Psoas muscle (tissue), 8 donors: ENCODE measurements around the gene MRPL36. TPM values are rescaled to one million over a fixed set of nuclear protein-coding genes. Genes with fewer than 3 reads are reported as not detected.

Experiments used
- ATAC-seq, 4 donors: fragments of 200-7000 bp; cut with Tn5 transposase; one replicate each; pipeline ENCODE4 v1.9.1; 2020; ENCODE audit warnings: moderate library complexity in 3 of 4, mild to moderate bottlenecking in 2 of 4
- DNase-seq, 2 donors: peaks; one replicate each; pipeline ENCODE4 v3.0.0-alpha.2; 2020
- H3K27ac ChIP-seq: fragments of 200-600 bp; one replicate; pipeline ENCODE4 v1.8.0; 2022
- H3K27me3 ChIP-seq, 3 donors: fragments of 200-600 bp in 1 of 3; one replicate each; pipeline versions ENCODE4 v1.6.1 to v1.8.0; 2013 to 2022; ENCODE audit warnings: low read length in 2 of 3, mild to moderate bottlenecking in 2 of 3, moderate library complexity in 1 of 3; ENCODE audit not compliant: insufficient read depth in 3 of 3
- H3K36me3 ChIP-seq, 2 donors: fragments of 200-600 bp in 1 of 2; one replicate each; pipeline versions ENCODE4 v1.6.1 to v1.8.0; 2013 to 2022; ENCODE audit warnings: low read depth in 1 of 2, mild to moderate bottlenecking in 1 of 2, moderate library complexity in 1 of 2; ENCODE audit not compliant: insufficient read depth in 1 of 2
- H3K4me1 ChIP-seq: fragments of 200-600 bp; one replicate; pipeline ENCODE4 v1.8.0; 2022
- H3K4me3 ChIP-seq: fragments of 200-600 bp; one replicate; pipeline ENCODE4 v1.8.0; 2022; ENCODE audit warnings: mild to moderate bottlenecking
- H3K9me3 ChIP-seq: fragments of 200-600 bp; one replicate; pipeline ENCODE4 v1.8.0; 2022
- WGBS, 3 donors: extraction: QIAGEN DNeasy Blood & Tissue Kit; methylation state at CpG; one replicate each; pipeline versions ENCODE4 v1.1.6 to v1.1.7; 2013; 5-methylcytosine and 5-hydroxymethylcytosine counted together
- intact Hi-C, 2 donors: fragments of 100-400 bp; cut with DNase I; formaldehyde crosslinking; loops; one replicate each; pipeline versions ENCODE4 v1.11.0 to v1.14.2; 2022
- polyA plus RNA-seq, 3 donors: library from polyadenylated mRNA; stranded (reverse); fragments of 200-250 nt; gene quantifications; one replicate each; pipeline ENCODE4 v1.2.3, GENCODE V29; 2013
- total RNA-seq, 4 donors: library from RNA; stranded (reverse); fragmentation: NEBNext Ultra II Directional in 2 of 4; extraction: Animal tissue kit (Norgen Biotek cat#: 25700) in 2 of 4; gene quantifications; one replicate each; pipeline versions ENCODE4 v1.2.1 to v1.2.4, GENCODE V29; 2021 to 2023
- TF ChIP-seq, protein P1 (sequence below): fragments of 200-600 bp; IDR thresholded peaks from one replicate; pipeline ENCODE4 v1.8.0; 2022; ENCODE audit warnings: antibody characterized with exemption
- donor health status: healthy with polysubstance abuse.
- donor health status: DM: no; HTN: no; CAD: no; lungs with moderate emphysema.
- donor health status: Bipolar disorder and iron deficiency.
- donor health status: healthy.
- donor health status: DM: yes; HTN: yes; CAD: no.
- donor health status: DM: no; HTN: no; CAD: no.
- donor health status: DM: no; HTN: no; CAD: no.
- donor health status: DM: yes; HTN: yes; CAD: no.

Gene MRPL36
- total and polyA plus RNA-seq, 7 donors = 61.6 to 216 (median 111) TPM

DNA sequence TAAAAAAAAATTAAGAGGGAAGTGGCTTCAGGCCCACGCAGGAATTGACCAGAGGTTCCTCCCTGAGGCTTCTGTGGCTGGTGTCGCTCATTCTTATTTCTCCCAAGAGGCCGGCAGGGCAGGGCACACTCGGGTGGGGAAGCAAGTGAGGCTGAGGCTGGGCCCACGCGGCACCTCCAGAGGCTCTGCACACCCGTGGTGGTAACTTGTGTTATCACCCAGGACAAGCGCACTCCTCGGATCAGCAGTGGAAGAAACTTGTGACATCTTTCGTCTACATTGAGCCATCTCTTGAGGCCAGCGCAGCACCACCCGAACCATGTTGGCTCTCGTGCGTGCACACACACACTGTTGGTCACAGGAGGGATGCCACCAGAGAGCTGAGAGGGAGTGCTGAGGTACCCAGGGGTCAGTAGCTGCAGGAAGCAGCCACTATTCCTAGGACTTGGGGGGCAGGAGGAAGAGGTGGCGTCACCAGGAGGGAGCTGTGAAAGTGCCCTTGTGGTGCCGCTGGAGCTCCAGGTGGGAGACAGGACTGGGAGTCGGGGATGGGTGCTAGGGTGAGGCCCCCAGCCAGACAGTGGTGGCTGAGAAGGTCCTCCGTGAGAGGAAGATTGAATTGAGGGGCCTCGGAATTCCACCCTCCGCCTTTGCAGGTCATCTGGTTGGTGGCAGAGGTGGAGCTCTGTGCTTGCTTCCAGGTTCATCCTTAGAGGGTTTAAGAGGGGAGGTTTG lies 8.0 kb upstream of the MRPL36 start:
- no peak overlapping the region for H3K4me3 ChIP-seq
- no peaks in the 10 kb centered on the region for H3K9me3 ChIP-seq
- H3K4me1 ChIP-seq = peaks cover 28% of the 10 kb centered on the region
- WGBS, 3 donors = 91 to 95% (median 94%) methylated on average over 20 of the region's 20 CpGs
- no peak overlapping the region for H3K27ac ChIP-seq
- H3K36me3 ChIP-seq = peaks cover 2 to 96% of the 10 kb centered on the region in 2 donors
- TF ChIP-seq, protein P1, sequence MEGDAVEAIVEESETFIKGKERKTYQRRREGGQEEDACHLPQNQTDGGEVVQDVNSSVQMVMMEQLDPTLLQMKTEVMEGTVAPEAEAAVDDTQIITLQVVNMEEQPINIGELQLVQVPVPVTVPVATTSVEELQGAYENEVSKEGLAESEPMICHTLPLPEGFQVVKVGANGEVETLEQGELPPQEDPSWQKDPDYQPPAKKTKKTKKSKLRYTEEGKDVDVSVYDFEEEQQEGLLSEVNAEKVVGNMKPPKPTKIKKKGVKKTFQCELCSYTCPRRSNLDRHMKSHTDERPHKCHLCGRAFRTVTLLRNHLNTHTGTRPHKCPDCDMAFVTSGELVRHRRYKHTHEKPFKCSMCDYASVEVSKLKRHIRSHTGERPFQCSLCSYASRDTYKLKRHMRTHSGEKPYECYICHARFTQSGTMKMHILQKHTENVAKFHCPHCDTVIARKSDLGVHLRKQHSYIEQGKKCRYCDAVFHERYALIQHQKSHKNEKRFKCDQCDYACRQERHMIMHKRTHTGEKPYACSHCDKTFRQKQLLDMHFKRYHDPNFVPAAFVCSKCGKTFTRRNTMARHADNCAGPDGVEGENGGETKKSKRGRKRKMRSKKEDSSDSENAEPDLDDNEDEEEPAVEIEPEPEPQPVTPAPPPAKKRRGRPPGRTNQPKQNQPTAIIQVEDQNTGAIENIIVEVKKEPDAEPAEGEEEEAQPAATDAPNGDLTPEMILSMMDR = no peak
- ATAC-seq (no peak), DNase-seq (no peak)
- intact Hi-C loops = loop anchor here in 1 of 2 donors (10.0 kb wide), 1 partner anchor 463 kb away; the partner anchor contains the start of gene CLPTM1L
- no peaks in the 10 kb centered on the region for H3K27me3 ChIP-seq

DNA sequence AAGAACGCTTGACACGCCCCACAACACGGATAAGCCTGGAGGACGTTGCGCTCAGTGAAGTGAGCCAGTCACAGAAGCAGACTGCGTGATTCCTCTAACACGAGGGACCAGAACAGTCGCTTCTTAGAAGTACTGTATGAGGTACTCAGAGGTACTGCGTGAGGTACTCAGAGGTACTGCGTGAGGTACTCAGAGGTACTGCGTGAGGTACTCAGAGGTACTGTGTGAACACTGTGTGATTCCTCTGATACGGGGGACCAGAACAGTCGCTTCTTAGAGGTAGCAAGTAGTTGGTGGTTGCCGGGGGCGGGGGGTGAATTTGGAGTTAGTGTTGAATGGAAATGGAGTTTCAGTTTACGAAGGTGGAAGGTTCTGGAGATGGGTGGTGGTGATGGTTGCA lies 7.3 kb upstream of the MRPL36 start:
- no peak overlapping the region for H3K27ac ChIP-seq
- H3K27me3 ChIP-seq = no peaks in the 10 kb centered on the region
- no peaks in the 10 kb centered on the region for H3K9me3 ChIP-seq
- TF ChIP-seq, protein P1 = no peak
- peaks cover 2 to 95% of the 10 kb centered on the region in 2 donors for H3K36me3 ChIP-seq
- intact Hi-C loops = loop anchor here (1.0 to 10.0 kb wide), 2 partner anchors 13 to 462 kb away; partner anchors contain the start of gene CLPTM1L (in 1 of the 2)
- WGBS, 3 donors = 89 to 94% (median 90%) methylated on average over 16 of the region's 16 CpGs
- ATAC-seq (no peak), DNase-seq (no peak)
- H3K4me3 ChIP-seq = no peak overlapping the region
- peaks cover 34% of the 10 kb centered on the region for H3K4me1 ChIP-seq

DNA sequence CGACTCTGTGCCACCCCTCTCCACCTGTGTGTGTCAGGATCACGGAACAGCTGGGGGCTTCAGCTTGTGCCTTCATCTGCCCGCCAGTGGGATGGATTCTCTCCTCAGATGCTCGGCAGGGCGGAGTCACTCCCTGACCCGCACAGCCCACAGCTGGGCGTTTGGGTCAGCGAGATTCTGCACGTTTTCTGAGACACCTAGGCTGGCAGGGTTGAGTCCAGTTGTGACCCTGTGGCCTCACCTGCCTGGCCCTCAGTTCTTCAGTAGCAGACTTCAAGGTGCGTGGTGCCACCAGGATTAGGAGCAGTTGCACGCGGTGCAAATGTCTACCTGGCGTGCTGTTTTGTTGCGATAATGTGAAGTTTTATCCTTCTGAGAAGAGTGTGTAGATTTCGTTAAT lies 6.6 kb upstream of the MRPL36 start:
- TF ChIP-seq, protein P1 = no peak

DNA sequence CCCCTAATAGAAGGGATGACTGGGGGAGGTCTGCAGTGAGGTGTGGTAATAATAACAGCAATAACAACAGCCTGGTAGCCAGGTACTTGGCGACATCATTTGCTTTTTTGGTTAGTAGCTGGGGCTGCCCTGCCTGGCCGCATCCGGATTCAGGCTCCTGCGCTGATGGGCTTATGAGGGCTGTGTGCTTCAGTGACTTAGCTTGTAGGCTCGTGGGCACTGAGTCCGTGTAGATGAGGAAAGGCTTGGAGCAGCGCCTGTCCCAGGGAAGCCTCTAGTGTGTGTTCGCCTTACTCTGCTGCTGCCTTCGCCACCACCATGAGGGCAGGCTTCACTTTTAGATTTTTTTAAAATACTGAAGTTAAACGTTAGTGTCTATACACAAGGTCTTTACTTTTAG lies 6.1 kb upstream of the MRPL36 start:
- H3K9me3 ChIP-seq = no peaks in the 10 kb centered on the region
- peaks cover 27% of the 10 kb centered on the region for H3K4me1 ChIP-seq
- 83 to 87% (median 84%) methylated on average over 10 of the region's 10 CpGs for WGBS, 3 donors
- DNase-seq (no peak), ATAC-seq (no peak)
- intact Hi-C loops = loop anchor here (1.0 to 10.0 kb wide), 2 partner anchors 11 to 461 kb away; partner anchors contain the start of gene CLPTM1L (in 1 of the 2)
- H3K27ac ChIP-seq = no peak overlapping the region
- peaks cover 2 to 82% of the 10 kb centered on the region in 2 donors for H3K36me3 ChIP-seq
- H3K27me3 ChIP-seq = no peaks in the 10 kb centered on the region
- TF ChIP-seq, protein P1 = no peak
- H3K4me3 ChIP-seq = no peak overlapping the region

More for the DNA sequence above, 6.6 kb upstream of the MRPL36 start:
- H3K27ac ChIP-seq = no peak overlapping the region
- intact Hi-C loops = loop anchor here (1.0 to 10.0 kb wide), 2 partner anchors 12 to 461 kb away; partner anchors contain the start of gene CLPTM1L (in 1 of the 2)
- H3K9me3 ChIP-seq = no peaks in the 10 kb centered on the region
- peaks cover 31% of the 10 kb centered on the region for H3K4me1 ChIP-seq
- H3K4me3 ChIP-seq = no peak overlapping the region
- peaks cover 2 to 87% of the 10 kb centered on the region in 2 donors for H3K36me3 ChIP-seq
- H3K27me3 ChIP-seq = no peaks in the 10 kb centered on the region
- no peak for DNase-seq
- WGBS, 3 donors = 80 to 91% (median 83%) methylated on average over 15 of the region's 15 CpGs
- no peak for ATAC-seq
